ENCODE measurements around the gene SLC25A12. TPM values are rescaled to one million over a fixed set of nuclear protein-coding genes. Genes with fewer than 3 reads are reported as not detected.

Gene SLC25A12
- total and polyA plus RNA-seq, 10 of the 15 experiments (the other 5 are each of a cell fraction or from before 2014, with no cell fraction given), result 20.9 to 50.0 (median 33.0) TPM

- TF ChIP-seq EP300 (IDR thresholded peaks at IDR 0.05; ENCODE audit: borderline replicate concordance in 1 of 2, control insufficient read depth in 1 of 2, low read depth in 2 of 2, low read length in 2 of 2) (no peak), MEF2A (IDR thresholded peaks at IDR 0.05; ENCODE audit: insufficient read depth, low read depth, low read length) (no peak), BACH1 (IDR thresholded peaks at IDR 0.05; ENCODE audit: borderline replicate concordance) (no peak), SREBF2 (IDR thresholded peaks at IDR 0.05; ENCODE audit: low read length) (no peak)
These were observed 14.2 kb downstream of the SLC25A12 start (continued) for GRCh38 chr2:171879865-171880264.

GRCh38 chr2:171878481-171878993 lies 15.5 kb downstream of the SLC25A12 start:
- Histone ChIP-seq H3K27me3 (replicated peaks in 1 of 2; ENCODE audit: control insufficient read depth in 2 of 2, insufficient read depth in 2 of 2, low read length in 1 of 2) (no peaks in the 10 kb centered on the region), H3K4me3 (peak overlapping the region; percentile 7; the same call in 1 of the 2 replicates), H3K9me3 (replicated peaks; ENCODE audit: control insufficient read depth, insufficient read depth, low read length) (peaks cover 2% of the 10 kb centered on the region; the same call in 1 of the 3 replicates), H4K20me1 (ENCODE audit: control insufficient read depth, insufficient read depth) (no peaks in the 10 kb centered on the region), H3K79me2 (ENCODE audit: control insufficient read depth, insufficient read depth, low read length) (peaks cover 15% of the 10 kb centered on the region), H3K9ac (ENCODE audit: control insufficient read depth, insufficient read depth, low read length) (no peak overlapping the region), H3K36me3 (ENCODE audit: control insufficient read depth in 2 of 2, insufficient read depth in 2 of 2, low read length in 1 of 2) (peaks cover 0 to 8% of the 10 kb centered on the region in 2 experiments; a peak in 2 of 4 replicates), H2AFZ (ENCODE audit: control insufficient read depth, low read depth, low read length) (no peak overlapping the region; the same call in 1 of the 2 replicates), H3K4me2 (ENCODE audit: control insufficient read depth, insufficient read depth) (no peak overlapping the region; the same call in 1 of the 2 replicates), H3K4me1 (ENCODE audit: control insufficient read depth, insufficient read depth, low read length) (peaks cover 14% of the 10 kb centered on the region), H3K27ac (ENCODE audit: control insufficient read depth, insufficient read depth) (peak overlapping the region; percentile 39)
- WGBS (ENCODE audit: insufficient coverage, insufficient replicate concordance, low lambda C conversion rate, missing lambda C conversion rate), result 2% methylated on average over 2 of the region's 2 CpGs
- FAIRE-seq (peak; percentile 56), DNase-seq (ENCODE audit: low read depth, low spot score) (no peak), ATAC-seq (peak; percentile 35)
- intact Hi-C loops (cut with micrococcal nuclease; ENCODE audit: unreplicated experiment) (no loop called here), in situ Hi-C loops (cut with MboI) (no loop called here)
- CTCF ChIA-PET, result interaction anchor here (1.4 kb wide), 1 partner anchor 182 kb away, joined by 3 read pairs; no protein-coding TSS in a partner anchor
- no TSS peak for BruUV-seq (replicated peaks)
- TF ChIP-seq HDAC6 (IDR thresholded peaks at IDR 0.05; ENCODE audit: unreplicated experiment) (no peak), TCF3 (IDR thresholded peaks at IDR 0.05; ENCODE audit: borderline replicate concordance, insufficient read depth, low read depth, low read length) (no peak), JUNB (IDR thresholded peaks at IDR 0.05) (0 out of 2 replicates have a peak, but pooled peaks have one; percentile 19)
- POLR2A ChIA-PET, result no interaction called here
- RAD21 ChIA-PET (ENCODE audit: unreplicated experiment), result no interaction called here
- SMC1A ChIA-PET (ENCODE audit: uncharacterized antibody, unreplicated experiment), result interaction anchor here (0.7 to 2.1 kb wide), 3 partner anchors 11 to 14 kb away, joined by 3 to 11 read pairs (median 6); no protein-coding TSS in a partner anchor
